Cardiac septum (tissue), 1 donor: ENCODE results near the gene PFKP. TPM values are rescaled to one million over a fixed set of nuclear protein-coding genes. Genes with fewer than 3 reads are reported as not detected.

ENCODE experiments used
- DNase-seq: peaks from one replicate; pipeline ENCODE4 v3.0.0-alpha.2; 2020; ENCODE audit warnings: low spot score
- intact Hi-C: fragments of 100-400 bp; cut with DNase I; formaldehyde crosslinking; loops from one replicate; pipeline ENCODE4 v1.14.0; 2022
- total RNA-seq: library from RNA; stranded (reverse); fragmentation: NEBNext Ultra II Directional; extraction: Animal tissue kit (Norgen Biotek cat#: 25700); gene quantifications from one replicate; pipeline ENCODE4 v1.2.1, GENCODE V29; 2021
- donor health status: DM: no; HTN: no; CAD: no.

Gene PFKP
- total RNA-seq, 1 donor from 2014 or later, result 215 TPM

GRCh38 chr10:3141351-3142005 lies 74.1 kb downstream of the PFKP start:
- DNase-seq, result no peak
- intact Hi-C loops, result no loop called here

- DNase-seq, result no peak
- intact Hi-C loops, result no loop called here
Observed at GRCh38 chr10:3142146-3142875, 75.0 kb downstream of the PFKP start.

- DNase-seq, result no peak
Observed at GRCh38 chr10:3143366-3143765, 76.0 kb downstream of the PFKP start.

GRCh38 chr10:3143791-3144434 lies 76.6 kb downstream of the PFKP start:
- intact Hi-C loops, result no loop called here
- DNase-seq, result no peak

More at GRCh38 chr10:3143366-3143765, 76.0 kb downstream of the PFKP start:
- intact Hi-C loops, result no loop called here

GRCh38 chr10:3145366-3145765 lies 78.0 kb downstream of the PFKP start:
- DNase-seq, result no peak
- intact Hi-C loops, result no loop called here

- intact Hi-C loops, result no loop called here
- no peak for DNase-seq
Observed at GRCh38 chr10:3146289-3146688, 78.9 kb downstream of the PFKP start.

- intact Hi-C loops, result no loop called here
- DNase-seq, result no peak
Observed at GRCh38 chr10:3147117-3147820, 79.9 kb downstream of the PFKP start.

GRCh38 chr10:3148041-3148440 lies 80.7 kb downstream of the PFKP start:
- DNase-seq, result no peak
- intact Hi-C loops, result no loop called here

GRCh38 chr10:3148994-3149393 lies 81.6 kb downstream of the PFKP start:
- no peak for DNase-seq
- intact Hi-C loops, result no loop called here

GRCh38 chr10:3149918-3150317 lies 82.6 kb downstream of the PFKP start:
- intact Hi-C loops, result no loop called here
- no peak for DNase-seq

- DNase-seq, result no peak
- intact Hi-C loops, result no loop called here
Observed at GRCh38 chr10:3150366-3150765, 83.0 kb downstream of the PFKP start.

GRCh38 chr10:3150961-3151360 lies 83.6 kb downstream of the PFKP start:
- intact Hi-C loops, result no loop called here

GRCh38 chr10:3151889-3152565 lies 84.7 kb downstream of the PFKP start:
- intact Hi-C loops, result no loop called here
- no peak for DNase-seq

More at GRCh38 chr10:3150961-3151360, 83.6 kb downstream of the PFKP start:
- no peak for DNase-seq

GRCh38 chr10:3152566-3152935 lies 85.2 kb downstream of the PFKP start:
- intact Hi-C loops, result no loop called here
- DNase-seq, result no peak

GRCh38 chr10:3154666-3155065 lies 87.3 kb downstream of the PFKP start:
- DNase-seq, result no peak
- intact Hi-C loops, result no loop called here

GRCh38 chr10:3159152-3159551 lies 91.8 kb downstream of the PFKP start:
- intact Hi-C loops, result no loop called here

GRCh38 chr10:3162533-3162932 lies 95.2 kb downstream of the PFKP start:
- intact Hi-C loops, result no loop called here
- DNase-seq, result no peak

More at GRCh38 chr10:3159152-3159551, 91.8 kb downstream of the PFKP start:
- no peak for DNase-seq

- intact Hi-C loops, result no loop called here
- no peak for DNase-seq
Observed at GRCh38 chr10:3163879-3164278, 96.5 kb downstream of the PFKP start.

- DNase-seq, result no peak
- intact Hi-C loops, result no loop called here
Observed at GRCh38 chr10:3165196-3165595, 97.8 kb downstream of the PFKP start.
